Left renal cortex interstitium (tissue), 4 donors: ENCODE results near the gene ABT1. TPM values are rescaled to one million over a fixed set of nuclear protein-coding genes. Genes with fewer than 3 reads are reported as not detected.

Experiments
- DNase-seq, 4 donors: peaks; one replicate each; pipeline ENCODE4 v3.0.0-alpha.2; 2013; ENCODE audit warnings: low read depth in 4 of 4, low spot score in 2 of 4, missing footprints in 1 of 4
- polyA plus RNA-seq, 4 donors: library from polyadenylated mRNA; unstranded; fragments of 120-200 nt; gene quantifications; one replicate each; pipeline ENCODE4 v1.2.1, GENCODE V29; 2013; ENCODE audit not compliant: insufficient read length in 4 of 4

Gene ABT1
- polyA plus RNA-seq, 4 donors = 14.9 to 17.9 (median 15.7) TPM

DNA sequence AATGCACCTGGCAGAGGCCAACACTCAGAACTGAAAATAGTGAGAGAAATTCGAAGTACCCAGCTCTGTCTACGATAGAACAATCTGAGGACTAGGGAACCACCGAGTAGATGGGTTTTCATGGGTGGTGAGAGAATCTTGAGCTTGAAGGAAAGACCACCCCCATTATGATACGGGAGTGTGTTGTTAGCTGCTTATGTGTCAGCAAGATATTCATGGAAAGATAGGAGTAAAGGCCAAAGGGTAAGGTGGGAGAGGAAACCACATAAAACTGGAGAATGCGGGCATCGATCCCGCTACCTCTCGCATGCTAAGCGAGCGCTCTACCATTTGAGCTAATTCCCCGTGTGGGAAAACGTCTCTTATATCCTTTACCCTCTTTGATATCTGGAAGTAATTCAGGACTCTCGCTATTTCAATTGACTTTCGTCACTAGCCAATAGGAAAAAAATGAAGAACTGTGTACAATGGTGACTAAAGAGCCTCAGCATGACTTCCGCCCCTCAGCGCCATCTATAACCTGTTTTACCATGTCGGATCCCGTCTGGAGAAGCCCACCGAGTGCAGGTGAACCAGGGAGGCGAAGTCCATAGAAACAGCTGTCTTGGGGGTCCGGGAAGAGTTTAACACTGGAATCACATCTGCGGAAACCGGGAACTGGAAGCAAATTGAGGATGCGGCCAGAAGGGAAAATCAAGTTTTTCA, 25.0 kb upstream of the ABT1 start:
- DNase-seq = no peak

DNA sequence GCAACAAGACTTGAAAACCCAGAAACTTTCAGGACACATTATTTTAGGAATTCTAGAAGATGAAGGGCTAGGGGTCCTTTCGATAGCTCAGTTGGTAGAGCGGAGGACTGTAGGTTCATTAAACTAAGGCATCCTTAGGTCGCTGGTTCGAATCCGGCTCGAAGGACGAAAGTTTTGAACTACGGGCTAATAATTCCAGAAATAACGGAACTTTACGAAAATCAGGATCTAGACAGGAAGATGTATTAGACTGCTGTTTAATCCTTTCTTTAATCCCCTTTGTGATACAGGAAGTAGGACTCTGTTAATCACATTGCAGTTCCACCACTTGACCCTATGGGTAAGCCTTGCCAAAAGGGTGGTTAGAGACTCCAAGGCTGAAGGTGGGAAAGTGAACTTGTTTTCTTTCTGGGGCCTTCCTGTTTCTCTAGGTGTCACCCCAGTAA, 21.2 kb upstream of the ABT1 start:
- no peak for DNase-seq

DNA sequence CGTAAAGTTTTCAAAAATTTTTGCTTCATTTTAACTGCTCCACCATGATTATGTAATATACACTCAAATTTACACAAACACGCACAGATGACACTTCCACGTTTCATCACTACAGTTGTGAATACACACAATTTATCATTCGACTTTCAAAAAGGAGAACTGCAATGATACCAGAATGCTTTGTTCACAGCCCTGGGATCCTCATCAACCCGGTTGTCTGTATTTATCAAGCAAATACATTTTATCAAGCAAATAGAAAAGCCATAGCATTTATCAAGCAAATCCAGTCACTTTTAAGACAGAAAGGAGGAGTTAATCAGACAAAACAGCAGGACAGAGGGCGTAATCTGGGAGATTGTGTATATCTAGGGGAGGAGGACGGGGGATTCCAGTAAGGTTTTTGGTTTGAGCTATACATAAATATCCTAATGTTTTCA, 20.3 kb upstream of the ABT1 start:
- no peak for DNase-seq

DNA sequence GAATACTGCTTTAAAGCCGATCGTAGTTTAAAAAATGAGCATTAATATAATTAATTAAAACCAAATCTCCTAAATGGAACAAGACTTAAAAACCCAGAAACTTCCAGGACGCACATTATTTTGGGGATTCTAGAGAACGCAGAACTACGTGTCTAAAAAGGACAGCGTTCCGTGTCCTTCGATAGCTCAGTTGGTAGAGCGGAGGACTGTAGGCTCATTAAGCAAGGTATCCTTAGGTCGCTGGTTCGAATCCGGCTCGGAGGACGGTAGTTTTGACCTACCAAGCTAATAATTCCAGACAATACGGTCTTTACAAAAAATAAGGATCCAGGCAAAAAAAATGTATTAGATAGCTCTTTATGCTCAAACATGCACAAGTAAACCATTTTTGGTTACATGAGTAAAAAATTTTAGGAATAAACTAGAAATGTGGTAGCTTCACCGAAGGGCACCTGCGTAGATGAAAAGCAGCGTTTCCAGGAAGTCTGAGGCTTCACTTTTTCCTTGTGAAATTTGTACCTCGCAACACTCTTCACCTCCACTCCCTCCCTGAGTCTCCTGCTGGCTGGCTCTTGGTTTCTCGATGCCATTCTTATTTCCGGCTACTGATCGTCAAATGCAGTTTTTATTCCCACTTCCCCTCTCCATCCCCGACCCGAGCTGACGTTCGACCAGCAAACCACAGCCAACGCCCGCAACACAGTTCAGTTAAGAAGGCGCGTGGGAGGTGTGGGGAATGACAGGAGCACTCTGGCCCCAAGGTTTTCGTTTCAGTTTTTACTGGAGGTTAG, 19.6 kb upstream of the ABT1 start:
- no peak for DNase-seq

DNA sequence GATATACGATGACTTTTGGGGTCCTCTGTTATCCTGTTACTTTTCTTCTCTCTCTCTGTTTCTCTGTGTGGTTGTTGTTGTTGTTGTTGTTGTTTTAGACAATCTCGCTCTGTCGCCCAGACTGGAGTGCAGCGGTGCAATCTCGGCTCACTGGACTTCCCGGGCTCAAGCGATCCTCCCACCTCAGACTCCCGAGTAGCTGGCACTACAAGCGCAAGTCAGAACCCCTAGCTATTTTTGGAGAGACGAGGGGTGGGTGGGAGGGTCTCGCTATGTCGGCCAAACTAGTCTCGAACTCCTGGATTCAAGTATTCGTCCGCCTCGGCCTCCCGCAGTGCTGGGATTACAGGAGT, 19.1 kb upstream of the ABT1 start:
- no peak for DNase-seq

DNA sequence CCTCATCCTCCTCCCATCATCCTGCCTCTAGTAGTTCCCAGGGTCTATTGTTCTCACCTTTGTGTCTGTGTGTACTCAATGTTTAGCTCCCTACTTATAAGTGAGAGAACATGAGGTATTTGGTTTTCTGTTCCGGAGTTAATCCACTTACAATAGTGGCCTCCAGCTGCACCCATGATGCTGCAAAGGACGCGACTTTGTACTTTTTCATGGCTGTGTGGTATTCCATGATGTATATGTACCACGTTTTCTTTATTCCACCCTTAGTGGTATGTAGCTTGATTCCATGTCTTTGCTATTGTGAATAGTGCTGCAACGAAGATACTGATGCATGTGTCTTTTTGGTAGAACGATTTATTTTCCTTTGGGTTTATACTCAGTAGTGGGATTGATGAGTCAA, 18.5 kb upstream of the ABT1 start:
- no peak for DNase-seq

DNA sequence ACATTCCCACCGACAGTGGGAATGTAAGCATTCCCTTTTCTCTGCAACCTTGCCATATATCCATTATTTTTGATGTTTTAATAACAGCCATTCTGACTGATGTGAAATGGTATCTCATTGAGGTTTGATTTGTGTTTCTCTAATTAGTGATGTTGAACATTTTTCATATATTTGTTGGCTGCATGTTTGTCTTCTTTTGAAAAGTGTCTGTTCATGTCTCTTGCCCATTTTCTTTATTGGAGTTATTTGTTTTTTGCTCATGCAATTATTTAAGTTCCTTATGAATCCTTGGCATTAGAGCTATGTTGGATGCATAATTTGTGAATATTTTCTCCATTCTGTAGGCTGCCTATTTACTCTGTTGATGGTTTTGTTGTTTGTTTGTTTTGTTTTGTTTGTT, 18.0 kb upstream of the ABT1 start:
- no peak for DNase-seq

DNA sequence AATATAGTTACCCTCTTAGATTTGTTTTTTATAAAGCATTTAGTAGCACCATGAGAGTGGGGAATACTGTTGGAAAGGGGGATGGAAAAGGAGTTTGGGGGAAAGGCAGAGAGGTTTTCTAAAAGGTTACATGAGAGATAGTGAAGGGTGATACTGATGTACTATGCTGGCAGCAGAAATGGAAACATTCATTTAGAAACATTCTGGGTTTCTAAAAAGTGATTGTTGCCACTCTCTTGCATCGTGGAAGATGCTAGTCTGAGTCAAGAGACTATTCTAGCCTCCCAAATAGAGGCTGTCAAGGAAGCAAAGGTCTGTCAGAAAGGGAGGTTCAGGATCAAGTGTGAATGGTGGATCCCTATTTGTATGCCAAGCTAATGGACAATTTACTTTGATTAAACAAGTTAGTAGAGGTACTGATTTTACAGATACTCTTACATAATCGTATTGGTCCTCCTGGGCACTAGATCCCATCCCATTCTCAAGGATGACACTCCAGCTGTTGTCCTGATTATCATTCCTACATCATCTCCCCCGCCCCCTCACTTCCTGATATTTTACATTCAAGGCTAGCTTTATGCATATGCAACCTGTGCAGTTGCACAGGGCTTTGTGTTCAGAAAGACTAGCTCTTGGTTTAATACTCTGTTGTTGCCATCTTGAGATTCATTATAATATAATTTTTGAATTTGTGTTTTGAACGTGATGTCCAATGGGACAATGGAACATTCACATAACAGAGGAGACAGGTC, 15.4 kb upstream of the ABT1 start:
- DNase-seq = no peak

DNA sequence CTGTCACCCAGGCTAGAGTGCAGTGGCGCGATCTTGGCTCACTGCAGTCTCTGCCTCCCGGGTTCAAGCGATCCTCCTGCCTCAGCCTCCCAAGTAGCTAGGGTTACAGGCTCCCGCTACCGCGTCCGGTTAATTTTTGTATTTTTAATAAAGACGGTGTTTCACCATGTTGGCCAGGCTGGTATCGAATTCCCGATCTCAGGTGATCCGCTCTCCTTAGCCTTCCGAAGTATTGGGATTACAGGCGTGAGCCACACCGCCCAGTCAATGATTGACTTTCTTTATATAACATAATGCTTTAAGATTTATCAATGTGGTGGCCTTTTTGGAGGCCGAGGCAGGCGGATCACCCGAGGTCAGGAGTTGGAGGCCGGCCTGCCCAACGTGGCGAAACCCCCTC, 7.8 kb upstream of the ABT1 start:
- DNase-seq = no peak

DNA sequence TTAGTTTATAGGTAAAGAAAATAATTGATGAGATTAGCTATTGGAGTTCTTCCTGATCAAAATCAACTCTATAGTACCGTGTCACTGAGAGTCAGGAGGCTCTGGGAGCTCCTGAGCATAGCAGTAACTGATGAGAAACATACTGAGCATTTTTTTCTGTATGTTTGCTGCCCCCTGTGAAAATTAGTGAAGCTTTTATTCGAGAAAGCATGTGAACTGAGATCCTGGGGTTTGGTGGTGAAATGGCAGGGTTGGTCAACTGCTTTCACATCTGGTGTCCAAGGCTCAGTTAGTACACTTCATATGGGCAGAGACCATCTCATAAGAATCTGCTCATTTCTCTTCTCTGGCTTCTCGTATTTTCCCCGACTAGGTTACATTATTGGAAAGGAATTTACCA, 4.1 kb upstream of the ABT1 start:
- no peak for DNase-seq

DNA sequence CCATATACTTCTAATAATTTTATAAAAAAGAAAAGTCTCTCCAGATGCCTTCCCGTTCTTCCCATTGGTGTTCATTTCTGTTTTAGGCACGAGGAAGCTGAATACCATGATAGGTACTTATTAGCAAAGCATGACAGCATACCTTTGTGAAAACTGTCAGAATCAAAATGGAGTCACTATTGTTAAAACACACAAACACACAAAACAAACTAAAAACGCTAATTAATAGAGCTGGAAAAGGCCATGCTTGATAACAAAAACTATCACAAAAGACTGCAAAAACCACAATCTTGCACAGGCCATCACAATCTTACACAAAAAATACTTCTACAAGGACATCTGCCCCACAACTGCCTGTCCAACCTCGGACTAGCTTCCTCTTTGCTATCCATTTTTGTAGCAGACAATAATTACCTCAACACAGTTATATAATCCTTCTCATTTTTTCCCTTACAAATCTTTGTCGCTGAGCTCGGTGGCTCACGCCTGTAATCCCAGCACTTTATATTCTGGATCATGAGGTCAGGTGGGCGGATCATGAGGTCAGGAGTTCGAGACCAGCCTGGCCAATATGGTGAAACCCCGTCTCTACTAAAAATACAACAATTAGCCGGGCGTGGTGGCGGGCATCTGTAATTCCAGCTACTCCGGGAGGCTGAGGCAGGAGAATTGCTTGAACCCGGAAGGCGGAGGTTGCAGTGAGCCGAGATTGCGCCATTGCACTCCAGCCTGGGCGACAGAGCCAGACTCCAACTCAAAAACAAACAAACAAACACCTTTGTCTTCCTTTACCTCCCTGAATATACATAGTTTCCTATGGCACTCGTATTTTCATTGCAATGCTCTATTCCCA, 3.2 kb upstream of the ABT1 start:
- no peak for DNase-seq

DNA sequence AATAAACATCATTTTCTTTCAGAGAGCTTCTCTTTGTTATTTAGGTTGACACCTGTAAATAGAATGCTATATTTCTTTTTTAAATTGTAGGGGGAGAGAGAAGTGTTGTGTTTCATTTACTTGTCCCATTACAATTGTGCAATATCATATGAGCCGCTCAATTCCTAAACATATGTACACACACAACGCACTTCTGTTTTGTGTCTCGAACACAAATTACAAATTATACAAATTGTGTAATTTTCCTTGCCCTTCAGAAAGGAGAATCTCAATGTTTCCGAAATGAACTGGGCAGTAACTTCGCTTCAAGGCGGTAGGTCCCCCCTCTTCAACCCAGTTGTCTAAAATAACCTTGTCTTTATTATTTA, 2.6 kb upstream of the ABT1 start:
- no peak for DNase-seq

DNA sequence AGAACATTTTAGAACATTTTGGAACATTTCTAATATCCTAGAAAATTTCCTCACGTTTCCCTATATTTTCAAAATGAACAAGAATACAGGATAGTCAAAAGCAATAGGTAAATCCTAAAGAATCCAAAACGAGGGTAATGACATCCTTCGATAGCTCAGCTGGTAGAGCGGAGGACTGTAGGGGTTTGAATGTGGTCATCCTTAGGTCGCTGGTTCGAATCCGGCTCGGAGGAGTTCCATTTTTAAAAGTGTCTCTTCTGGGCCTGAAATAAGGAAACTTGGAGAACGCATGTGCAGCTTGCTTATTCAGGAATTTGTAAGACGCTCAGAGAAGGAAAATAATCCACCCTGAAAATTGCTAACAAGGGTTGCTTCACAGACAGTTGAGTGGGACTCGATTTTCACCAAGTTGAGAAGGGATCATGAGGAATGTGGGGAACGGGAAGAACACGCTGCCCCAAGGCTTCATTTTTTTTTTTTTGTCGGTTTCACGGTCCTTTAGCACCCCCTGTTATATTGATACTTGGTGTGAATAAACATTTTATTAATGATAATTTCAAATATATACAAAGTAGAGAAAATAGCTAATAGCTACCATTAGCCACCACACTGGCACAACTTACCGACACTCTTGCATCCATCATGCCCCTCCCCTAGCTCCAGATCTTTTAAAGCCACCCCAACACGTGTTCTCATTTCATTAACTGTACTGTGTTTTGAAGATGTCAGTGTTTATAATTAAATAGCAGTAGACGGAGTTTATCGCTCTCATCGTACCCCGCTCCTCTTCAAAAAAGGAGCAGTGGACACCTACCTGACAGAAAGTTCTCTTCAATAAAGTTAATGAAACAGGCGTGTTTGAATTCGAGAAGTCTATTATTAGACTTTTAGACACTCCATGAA, 1.8 kb upstream of the ABT1 start:
- no peak for DNase-seq

DNA sequence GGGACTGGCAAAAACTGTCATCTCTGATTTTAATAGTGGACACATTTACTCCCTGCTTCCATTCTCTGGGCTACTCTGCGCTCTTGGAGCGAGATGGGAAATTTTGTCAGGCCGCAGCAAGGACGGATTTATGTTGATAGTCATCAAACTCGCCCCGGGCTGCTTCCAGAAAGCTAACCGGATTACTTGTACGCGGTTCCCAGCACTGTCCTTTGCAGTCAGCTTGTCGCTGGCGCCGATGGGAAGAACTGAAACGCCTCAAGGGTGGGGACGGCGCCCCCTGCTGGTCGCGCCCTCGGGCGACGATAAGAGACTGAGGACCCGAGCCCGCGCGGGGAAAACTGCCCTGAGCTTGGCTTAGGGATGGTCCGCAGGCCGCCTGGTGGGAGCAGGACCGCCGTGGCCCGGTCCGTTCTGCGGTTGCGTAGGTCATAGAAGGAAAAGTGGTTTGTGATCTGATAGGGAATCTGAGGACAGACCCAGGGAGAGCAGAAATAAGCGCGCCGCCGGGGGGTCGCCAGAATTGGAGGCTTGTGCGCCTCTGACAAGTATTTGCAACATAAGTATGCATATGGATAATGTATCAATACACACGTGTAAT, 984 bp upstream of the ABT1 start:
- peak; percentile 81 to 86 (median 84) for DNase-seq

DNA sequence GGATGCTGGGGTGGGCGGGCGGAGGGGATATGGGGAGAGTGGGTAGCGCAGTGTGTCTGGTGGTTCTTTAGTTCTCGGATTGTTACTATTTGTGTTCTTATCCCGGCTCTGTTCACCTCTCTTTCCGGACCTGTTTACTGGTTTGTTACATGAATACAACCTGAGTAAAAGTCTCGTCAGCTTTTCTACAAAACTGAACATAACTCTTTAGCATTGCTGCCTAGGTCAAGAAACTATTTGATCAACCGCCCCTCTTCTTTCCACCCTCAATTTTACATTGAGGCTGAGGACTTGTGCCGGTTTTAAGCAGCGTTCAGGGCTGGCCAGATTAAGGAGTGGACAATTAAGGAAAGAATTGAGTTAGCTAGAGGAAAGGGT, 625 bp downstream of the ABT1 start:
- DNase-seq = no peak

DNA sequence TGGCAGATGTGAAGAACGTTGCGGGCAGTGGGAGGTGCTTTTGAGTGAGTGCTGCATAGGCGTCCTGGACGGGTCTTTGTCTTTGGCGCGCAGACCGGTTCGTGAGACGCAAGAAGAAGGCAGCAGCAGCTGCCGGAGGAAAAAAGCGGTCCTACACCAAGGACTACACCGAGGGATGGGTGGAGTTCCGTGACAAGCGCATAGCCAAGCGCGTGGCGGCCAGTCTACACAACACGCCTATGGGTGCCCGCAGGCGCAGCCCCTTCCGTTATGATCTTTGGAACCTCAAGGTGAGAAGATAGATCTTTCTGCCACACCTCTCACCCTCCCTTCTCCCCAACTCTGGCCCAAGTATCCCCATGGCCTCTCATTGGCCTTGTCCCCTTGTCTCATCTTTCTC, 1.1 kb downstream of the ABT1 start:
- DNase-seq = no peak

DNA sequence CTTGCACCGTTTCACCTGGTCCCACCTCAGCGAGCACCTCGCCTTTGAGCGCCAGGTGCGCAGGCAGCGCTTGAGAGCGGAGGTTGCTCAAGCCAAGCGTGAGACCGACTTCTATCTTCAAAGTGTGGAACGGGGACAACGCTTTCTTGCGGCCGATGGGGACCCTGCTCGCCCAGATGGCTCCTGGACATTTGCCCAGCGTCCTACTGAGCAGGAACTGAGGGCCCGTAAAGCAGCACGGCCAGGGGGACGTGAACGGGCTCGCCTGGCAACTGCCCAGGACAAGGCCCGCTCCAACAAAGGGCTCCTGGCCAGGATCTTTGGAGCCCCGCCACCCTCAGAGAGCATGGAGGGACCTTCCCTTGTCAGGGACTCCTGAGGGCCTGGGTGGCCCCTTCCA, 1.5 kb downstream of the ABT1 start:
- DNase-seq = no peak

DNA sequence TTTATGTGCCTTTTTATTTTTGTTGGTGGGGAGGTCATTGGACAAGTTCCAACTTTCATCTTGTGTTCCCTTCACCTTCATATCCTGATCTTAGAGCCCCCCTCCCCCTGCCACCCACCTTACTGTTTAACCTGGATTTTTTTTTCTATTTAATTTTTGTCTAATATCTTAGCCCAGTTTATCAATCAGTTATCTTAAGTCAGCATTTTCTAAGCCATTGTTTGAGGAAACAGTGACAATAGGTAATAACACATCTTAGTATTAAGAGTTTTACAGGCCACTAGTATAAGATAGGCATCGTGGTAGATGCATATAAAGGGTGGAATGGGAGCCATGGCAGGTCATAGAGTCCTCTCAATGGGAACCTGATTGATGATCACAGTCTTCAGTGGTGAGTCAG, 2.4 kb downstream of the ABT1 start:
- DNase-seq = no peak

DNA sequence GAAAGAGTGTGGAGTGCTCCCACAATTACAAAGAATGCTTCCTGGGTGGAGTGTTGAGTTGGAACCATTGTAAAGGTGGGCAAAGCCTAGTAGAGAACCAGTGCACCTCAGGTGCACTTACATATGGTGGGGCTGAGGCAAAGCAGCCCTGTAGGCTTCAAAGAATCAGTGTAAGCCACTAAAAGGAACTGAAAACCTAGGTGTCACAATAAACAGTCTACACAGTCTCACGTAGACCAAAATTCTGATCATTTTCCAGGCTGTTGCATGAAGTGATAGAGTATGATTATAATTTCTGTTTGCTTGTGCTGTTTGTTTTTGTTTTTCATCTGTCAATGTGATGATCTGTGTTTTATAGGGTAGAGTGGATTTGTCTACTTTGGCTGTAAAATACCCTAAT, 2.8 kb downstream of the ABT1 start:
- no peak for DNase-seq
